H1 (cell line): ENCODE measurements around the gene EXOSC7. TPM values are rescaled to one million over a fixed set of nuclear protein-coding genes. Genes with fewer than 3 reads are reported as not detected.

Source experiments
- CTCF ChIA-PET: fragments of 300-600 bp; sonication (Branson Sonifier 250); formaldehyde crosslinking; loops from one replicate; lab custom pipeline; 2021; ENCODE audit not compliant: partially characterized antibody; lab: Charles Lee
- POLR2A ChIA-PET: fragments of 300-600 bp; sonication (Branson Sonifier 250); formaldehyde crosslinking; loops from one replicate; lab custom pipeline; 2021; ENCODE audit warnings: inconsistent platforms; ENCODE audit not compliant: partially characterized antibody; lab: Charles Lee
- DNase-seq, 2 experiments: peaks; one replicate each; pipeline versions ENCODE4 v3.0.0 to v3.0.0-alpha.2; 2010 to 2022; ENCODE audit warnings: low spot score in 2 of 2, low read depth in 1 of 2, mixed read lengths in 1 of 2
- FAIRE-seq: peaks from 2 replicates; lab custom pipeline; 2011; peaks lifted over from hg19 to GRCh38; lab: Jason Lieb, UNC
- H2AFZ ChIP-seq: 2 replicates; pipeline ENCODE4 v1.8.1; 2012; ENCODE audit warnings: low read length, inconsistent platforms
- H2AK5ac ChIP-seq: 2 replicates; pipeline ENCODE4 v1.6.1; 2013; ENCODE audit warnings: low read depth, low read length
- H2BK120ac ChIP-seq: replicated peaks from 2 replicates; pipeline ENCODE3; 2013; ENCODE audit warnings: low read depth, low read length, inconsistent platforms
- H2BK12ac ChIP-seq: 2 replicates; pipeline ENCODE4 v1.6.1; 2013; ENCODE audit warnings: low read depth, low read length
- H2BK15ac ChIP-seq: 2 replicates; pipeline ENCODE4 v1.6.1; 2013; ENCODE audit warnings: low read length
- H2BK20ac ChIP-seq: 2 replicates; pipeline ENCODE4 v1.6.1; 2013; ENCODE audit warnings: low read length
- H2BK5ac ChIP-seq: 2 replicates; pipeline ENCODE4 v1.6.1; 2013; ENCODE audit warnings: low read depth, low read length
- H3K14ac ChIP-seq: 2 replicates; pipeline ENCODE4 v1.6.1; 2013; ENCODE audit warnings: inconsistent platforms; ENCODE audit not compliant: insufficient read length
- H3K18ac ChIP-seq: 2 replicates; pipeline ENCODE4 v1.6.1; 2013; ENCODE audit warnings: low read length; ENCODE audit errors: extremely low read depth
- H3K23ac ChIP-seq: 2 replicates; pipeline ENCODE4 v1.6.1; 2013; ENCODE audit warnings: inconsistent platforms; ENCODE audit not compliant: insufficient read length
- H3K23me2 ChIP-seq: 2 replicates; pipeline ENCODE4 v1.6.1; 2013; ENCODE audit warnings: low read depth, low read length
- H3K27ac ChIP-seq: 2 replicates; pipeline ENCODE4 v1.6.1; 2011; ENCODE audit warnings: low read depth, low read length, inconsistent platforms
- H3K27me3 ChIP-seq, 4 experiments: replicated peaks in 1 of 4; 1 replicate in 1 of 4; 2 replicates in 3 of 4; pipeline versions ENCODE4 v1.6.1 to v1.8.1; 2011 to 2013; ENCODE audit warnings: low read length in 3 of 4, mild to moderate bottlenecking in 3 of 4, inconsistent platforms in 2 of 4, mixed read lengths in 2 of 4, moderate library complexity in 1 of 4; ENCODE audit not compliant: control insufficient read depth in 3 of 4, insufficient read depth in 3 of 4; ENCODE audit errors: extremely low read depth in 1 of 4
- H3K36me3 ChIP-seq, 4 experiments: 2 replicates each; pipeline versions ENCODE4 v1.6.1 to v1.8.1; 2011 to 2013; ENCODE audit warnings: mild to moderate bottlenecking in 4 of 4, low read length in 3 of 4, moderate library complexity in 2 of 4, control low read depth in 1 of 4, inconsistent platforms in 1 of 4; ENCODE audit not compliant: insufficient read depth in 4 of 4, control insufficient read depth in 2 of 4
- H3K4ac ChIP-seq: replicated peaks from 2 replicates; pipeline ENCODE3; 2013; ENCODE audit warnings: low read length, low read depth, mixed read lengths, inconsistent platforms; ENCODE audit not compliant: insufficient read length
- H3K4me1 ChIP-seq, 4 experiments: replicated peaks in 1 of 4; 1 replicate in 1 of 4; 2 replicates in 3 of 4; pipeline versions ENCODE4 v1.6.1 to v1.8.1; 2011 to 2013; ENCODE audit warnings: low read length in 3 of 4, inconsistent platforms in 2 of 4, mixed read lengths in 1 of 4; ENCODE audit not compliant: insufficient read depth in 4 of 4, control insufficient read depth in 3 of 4
- H3K4me2 ChIP-seq, 2 experiments: 2 replicates each; pipeline versions ENCODE4 v1.6.1 to v1.8.1; 2011 to 2013; ENCODE audit warnings: low read depth in 2 of 2, low read length in 2 of 2, control low read depth in 1 of 2, inconsistent platforms in 1 of 2, mild to moderate bottlenecking in 1 of 2; ENCODE audit not compliant: insufficient read depth in 1 of 2
- H3K4me3 ChIP-seq, 4 experiments: fragments of 200-600, 300-600 bp in 1 of 4; sonication (generic), shearing (Covaris generic), sonication (Bioruptor Twin) in 1 of 4; 2 replicates each; pipeline versions ENCODE4 v1.5.1 to v1.8.1; 2011 to 2016; ENCODE audit warnings: low read length in 4 of 4, low read depth in 3 of 4, control low read depth in 2 of 4, inconsistent platforms in 2 of 4, mild to moderate bottlenecking in 2 of 4, mixed read lengths in 1 of 4, moderate library complexity in 1 of 4; ENCODE audit not compliant: insufficient read depth in 2 of 4; ENCODE audit errors: extremely low read depth in 1 of 4
- H3K56ac ChIP-seq: replicated peaks from 2 replicates; pipeline ENCODE3; 2013; ENCODE audit warnings: low read depth, mild to moderate bottlenecking, mixed read lengths, low read length, inconsistent platforms; ENCODE audit not compliant: insufficient read length
- H3K79me1 ChIP-seq: 2 replicates; pipeline ENCODE4 v1.6.1; 2013; ENCODE audit warnings: low read depth, low read length, control low read depth
- H3K79me2 ChIP-seq, 2 experiments: 2 replicates each; pipeline versions ENCODE4 v1.6.1 to v1.8.1; 2012 to 2013; ENCODE audit warnings: low read length in 2 of 2, mild to moderate bottlenecking in 2 of 2, inconsistent platforms in 1 of 2; ENCODE audit not compliant: insufficient read depth in 2 of 2, control insufficient read depth in 1 of 2
- H3K9ac ChIP-seq, 4 experiments: replicated peaks in 1 of 4; 1 replicate in 1 of 4; 2 replicates in 3 of 4; pipeline versions ENCODE4 v1.6.1 to v1.8.1; 2011 to 2013; ENCODE audit warnings: low read depth in 3 of 4, low read length in 3 of 4, control low read depth in 2 of 4, mild to moderate bottlenecking in 2 of 4, moderate library complexity in 2 of 4, inconsistent platforms in 1 of 4; ENCODE audit errors: extremely low read depth in 1 of 4
- H3K9me3 ChIP-seq, 2 experiments: 2 replicates each; pipeline versions ENCODE4 v1.6.1 to v1.8.1; 2012 to 2013; ENCODE audit warnings: mild to moderate bottlenecking in 2 of 2, moderate library complexity in 2 of 2, control low read depth in 1 of 2, inconsistent platforms in 1 of 2, low read depth in 1 of 2, low read length in 1 of 2, mixed read lengths in 1 of 2; ENCODE audit not compliant: insufficient read depth in 2 of 2
- H4K20me1 ChIP-seq, 2 experiments: replicated peaks in 1 of 2; 2 replicates each; pipeline versions ENCODE3 to v1.8.1; 2011 to 2013; ENCODE audit warnings: inconsistent platforms in 2 of 2, low read length in 2 of 2, mild to moderate bottlenecking in 1 of 2; ENCODE audit not compliant: insufficient read depth in 2 of 2, control insufficient read depth in 1 of 2
- H4K5ac ChIP-seq: 2 replicates; pipeline ENCODE4 v1.6.1; 2013; ENCODE audit warnings: low read length, low read depth, mixed read lengths, inconsistent platforms; ENCODE audit not compliant: insufficient read length
- H4K8ac ChIP-seq: 2 replicates; pipeline ENCODE4 v1.8.0; 2013; ENCODE audit warnings: mild to moderate bottlenecking, moderate library complexity, low read length, inconsistent platforms; ENCODE audit not compliant: insufficient read depth; ENCODE audit errors: extremely low read depth
- H4K91ac ChIP-seq: replicated peaks from 2 replicates; pipeline ENCODE3; 2013; ENCODE audit warnings: low read length, mixed read lengths, inconsistent platforms; ENCODE audit not compliant: insufficient read length
- CREB1 ChIP-seq: IDR thresholded peaks from 2 replicates; pipeline ENCODE4 v1.6.1; 2012; ENCODE audit warnings: inconsistent platforms
- EZH2 ChIP-seq: fragments of 200-600 bp; sonication (generic); IDR thresholded peaks from 2 replicates; pipeline ENCODE4 v1.7.1; 2012; ENCODE audit warnings: low read depth, mild to moderate bottlenecking, moderate library complexity, low read length, inconsistent platforms; ENCODE audit not compliant: severe bottlenecking
- JUN ChIP-seq: IDR thresholded peaks from 2 replicates; pipeline ENCODE4 v1.6.1; 2011; ENCODE audit warnings: low read depth, mild to moderate bottlenecking, improper control_type of control experiment, low read length
- PHF8 ChIP-seq: fragments of 200-600 bp; sonication (generic); conservative IDR thresholded peaks from 2 replicates; pipeline ENCODE4 v1.7.1; 2012; ENCODE audit warnings: low read depth, mild to moderate bottlenecking, inconsistent platforms, low read length, moderate library complexity
- POLR2A ChIP-seq, 2 experiments: IDR thresholded peaks; 1 replicate in 1 of 2; 2 replicates in 1 of 2; pipeline ENCODE4 v1.6.1; 2011; ENCODE audit warnings: low read depth in 2 of 2, low read length in 2 of 2, mild to moderate bottlenecking in 2 of 2; ENCODE audit errors: control extremely low read depth in 1 of 2
- POLR2AphosphoS5 ChIP-seq: IDR thresholded peaks from 2 replicates; pipeline ENCODE4 v1.6.1; 2011; ENCODE audit warnings: low read depth, low read length
- WGBS, 2 experiments: shearing (Covaris generic) in 1 of 2; methylation state at CpG; one replicate each; pipeline versions ENCODE4 v1.1.6 to v1.1.7; 2013 to 2015; ENCODE audit warnings: low lambda C conversion rate in 2 of 2, mixed read lengths in 2 of 2, inconsistent platforms in 1 of 2, low coverage in 1 of 2, missing lambda C conversion rate in 1 of 2; ENCODE audit not compliant: insufficient replicate concordance in 2 of 2, insufficient coverage in 1 of 2, insufficient read length in 1 of 2; ENCODE audit errors: extremely low coverage in 1 of 2, missing lambda C conversion rate in 1 of 2; 5-methylcytosine and 5-hydroxymethylcytosine counted together
- polyA plus RNA-seq, 7 experiments: library from polyadenylated mRNA; depleted of rRNA in 3 of 7; stranded (reverse) in 5 of 7; unstranded in 2 of 7; fragments of >200 nt in 5 of 7; fragments of 200-250 nt in 2 of 7; gene quantifications; 1 replicate in 5 of 7; 2 replicates in 1 of 7; 4 replicates in 1 of 7; pipeline versions ENCODE4 v1.2.1 to v1.2.3, GENCODE V29; 2011 to 2013; ENCODE audit warnings: missing spikeins in 2 of 7, mixed read lengths in 2 of 7
- total RNA-seq: library from RNA; stranded (reverse); fragmentation: NEBNext Ultra II Directional; extraction: Animal tissue kit (Norgen Biotek cat#: 25700); gene quantifications from 2 replicates; pipeline ENCODE4 v1.2.1, GENCODE V29; 2021

The EXOSC7 gene
- total and polyA plus RNA-seq, 2 of the 8 experiments (the other 6 are each of a cell fraction or from before 2014, with no cell fraction given), result 92.7 to 94.5 TPM

DNA sequence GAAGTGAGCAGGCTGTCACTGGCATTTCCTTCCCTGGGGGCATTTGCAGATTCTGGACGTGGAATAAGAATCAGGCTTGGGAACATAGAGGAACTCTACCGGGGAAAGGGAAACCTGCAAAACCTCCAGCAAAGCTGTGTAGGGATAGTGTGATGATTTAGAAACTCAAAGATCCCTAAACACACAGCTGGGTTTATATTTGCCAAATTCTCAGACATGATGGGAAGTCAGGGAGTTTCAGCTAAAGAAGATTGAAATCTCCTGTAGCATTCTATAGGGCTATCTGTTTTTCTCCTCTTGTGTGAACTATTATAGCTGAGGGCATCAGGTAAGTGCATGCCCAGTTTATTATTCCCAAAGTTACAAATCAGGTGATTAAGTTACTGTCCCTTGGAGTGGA is 40.9 kb downstream of the EXOSC7 start:
- Histone ChIP-seq H3K36me3 (peaks cover 8 to 26% (median 17%) of the 10 kb centered on the region in 4 experiments; a peak in 6 of 8 replicates), H4K91ac (no peak overlapping the region), H3K14ac (no peak overlapping the region), H2BK12ac (no peak overlapping the region), H3K9ac (no peak overlapping the region), H3K9me3 (no peaks in the 10 kb centered on the region), H2BK15ac (no peak overlapping the region), H2BK20ac (no peak overlapping the region), H3K56ac (no peak overlapping the region), H4K20me1 (peaks cover 0 to 5% of the 10 kb centered on the region in 2 experiments), H3K27ac (no peak overlapping the region), H2BK120ac (no peak overlapping the region), H3K4me3 (no peak overlapping the region), H3K23me2 (no peaks in the 10 kb centered on the region), H3K79me1 (no peaks in the 10 kb centered on the region; the same call in 1 of the 2 replicates), H2AK5ac (no peak overlapping the region), H4K8ac (no peak overlapping the region), H4K5ac (no peak overlapping the region), H3K18ac (no peak overlapping the region), H3K23ac (no peak overlapping the region), H3K27me3 (no peaks in the 10 kb centered on the region), H2AFZ (no peak overlapping the region), H3K79me2 (no peaks in the 10 kb centered on the region), H3K4ac (no peak overlapping the region), H3K4me2 (no peak overlapping the region), H2BK5ac (no peak overlapping the region), H3K4me1 (peaks cover 0 to 5% (median 0%) of the 10 kb centered on the region in 4 experiments; a peak in 3 of 7 replicates)
- ChIA-PET POLR2A (interaction anchor here (1.0 to 2.5 kb wide), 5 partner anchors 8 to 49 kb away, joined by 3 to 13 read pairs (median 3); partner anchors contain the start of gene CLEC3B), CTCF (interaction anchor here (0.8 to 1.3 kb wide), 3 partner anchors 18 to 28 kb away, joined by 4 to 6 read pairs (median 4); no protein-coding TSS in a partner anchor)
- DNase-seq (no peak), FAIRE-seq (no peak)
- 85% methylated on average over 2 of the region's 2 CpGs; no CpG with 5 or more reads in 1 of the 2 experiments for WGBS, 2 experiments
- no peak for TF ChIP-seq POLR2AphosphoS5
- TF ChIP-seq JUN, result no peak
- no peak for TF ChIP-seq POLR2A (IDR thresholded peaks at IDR 0.05; ENCODE audit: control extremely low read depth in 1 of 2, low read depth in 2 of 2, low read length in 2 of 2)
- no peak for TF ChIP-seq PHF8
- no peak for TF ChIP-seq EZH2
- TF ChIP-seq CREB1, result no peak
